ENCODE data around the gene CFAP100.

Gene CFAP100

DNA sequence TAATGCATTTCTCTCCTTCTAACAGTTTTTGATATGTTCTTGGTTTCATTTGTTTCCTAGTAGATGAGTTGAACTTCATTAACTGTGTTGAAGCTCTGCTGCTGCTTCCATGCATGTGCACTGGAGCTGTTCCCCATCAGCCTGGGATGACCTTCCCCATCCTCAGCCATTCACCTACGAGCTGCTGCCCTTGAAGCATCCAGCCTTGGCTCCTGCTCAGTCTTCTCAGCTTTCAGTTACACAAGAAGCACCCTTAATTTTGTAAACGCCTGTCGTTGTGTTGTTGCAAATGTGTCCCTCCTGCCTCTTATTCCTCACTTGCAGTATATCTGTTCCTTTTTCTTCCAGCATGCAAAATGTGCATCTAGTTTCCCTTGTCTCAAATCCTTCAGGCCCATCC is 89.4 kb downstream of the CFAP100 start:
- no peak for DNase-seq

DNA sequence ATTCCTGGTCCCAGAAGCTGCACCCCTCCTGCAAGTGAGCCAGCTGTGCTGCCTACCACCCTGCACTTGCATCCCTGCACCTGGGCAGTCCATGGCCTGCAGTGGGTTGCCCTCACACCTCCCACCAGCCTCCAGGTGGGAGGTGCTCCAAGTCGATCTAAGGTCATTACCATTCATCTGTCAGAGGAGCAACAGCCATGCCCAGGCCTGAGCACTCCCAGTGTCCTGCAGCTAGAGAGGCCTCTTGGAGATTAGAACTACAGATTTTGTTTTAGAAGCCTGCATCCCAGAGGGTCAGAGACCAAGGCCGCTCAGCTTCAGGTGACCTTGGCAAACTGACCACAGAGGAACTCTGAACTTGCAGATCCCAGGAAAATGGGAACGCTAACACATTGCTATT is 90.0 kb downstream of the CFAP100 start:
- DNase-seq: no peak

DNA sequence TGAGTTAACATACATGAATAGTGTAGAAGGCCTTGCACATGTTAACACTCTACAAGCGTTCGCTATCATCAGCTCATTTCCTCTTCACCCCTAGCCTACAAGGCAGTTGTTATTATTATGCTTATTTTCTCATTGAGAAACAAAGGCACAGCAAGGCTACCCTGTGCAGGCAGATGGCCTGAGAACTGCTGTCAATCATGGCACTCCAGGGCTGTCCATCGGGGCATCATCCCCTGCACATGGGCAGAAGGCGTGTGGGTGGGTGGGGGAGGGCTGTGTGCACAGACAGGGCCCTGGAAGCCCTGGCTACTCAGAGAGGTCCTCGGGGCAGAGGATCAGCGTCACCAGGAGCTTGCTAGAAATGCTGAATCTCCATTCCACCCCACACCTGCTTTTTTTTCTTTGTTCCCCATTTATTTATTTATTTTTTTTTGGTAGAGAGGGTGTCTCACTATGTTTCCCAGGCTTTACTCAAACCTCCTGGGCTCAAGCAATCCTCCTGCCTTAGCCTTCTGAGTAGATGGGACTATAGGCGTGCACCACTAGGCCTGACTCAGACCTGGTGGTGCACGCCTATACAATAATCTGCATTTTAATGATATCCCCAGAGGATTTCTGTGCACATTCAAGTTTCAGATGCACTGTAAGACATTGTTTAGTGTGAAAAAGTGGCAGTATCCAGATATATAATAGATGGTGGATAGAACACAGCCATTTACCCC is 90.6 kb downstream of the CFAP100 start:
- DNase-seq: no peak

DNA sequence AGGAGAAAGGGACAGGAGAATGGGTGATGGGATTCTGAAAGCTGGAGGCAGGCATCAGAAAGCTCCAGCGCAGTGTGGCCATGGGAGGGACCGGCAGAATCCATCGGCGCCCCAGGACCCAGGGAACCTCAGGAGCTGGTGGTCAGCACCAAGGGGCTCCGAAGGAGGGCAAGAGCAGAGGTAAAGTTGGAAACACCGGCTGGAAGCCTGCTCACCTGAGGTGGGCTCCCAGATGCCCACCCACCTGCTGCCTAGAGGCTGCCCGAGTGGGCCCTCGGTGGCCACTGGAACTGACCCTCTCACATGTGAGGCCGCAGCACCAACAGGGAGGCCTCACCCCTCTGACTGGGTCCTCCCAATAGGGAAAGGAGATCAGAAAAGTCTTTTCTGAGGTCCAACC is 91.2 kb downstream of the CFAP100 start:
- DNase-seq: no peak
